B cell (primary cell): ENCODE results near the gene TFF2. TPM values are rescaled to one million over a fixed set of nuclear protein-coding genes. Genes with fewer than 3 reads are reported as not detected.
A peak's percentile ranks its signal among the peaks of the same experiment; 100 is the strongest.

ENCODE experiments used
- ATAC-seq: fragments of 200-7000 bp; cut with Tn5 transposase; one replicate; pipeline ENCODE4 v1.10.0; 2021; ENCODE audit warnings: low read depth, mild to moderate bottlenecking, moderate number of reproducible peaks, moderate library complexity
- CTCF ChIA-PET: fragments of 350-600 bp; sonication (Branson Sonifier 250); formaldehyde crosslinking; loops from one replicate; lab custom pipeline; 2021; ENCODE audit warnings: antibody characterized with exemption, inconsistent platforms; lab: Charles Lee
- POLR2A ChIA-PET: fragments of 350-600 bp; sonication (Branson Sonifier 250); formaldehyde crosslinking; loops from one replicate; lab custom pipeline; 2021; ENCODE audit warnings: antibody characterized with exemption; lab: Charles Lee
- DNase-seq: peaks from one replicate; pipeline ENCODE4 v3.0.0; 2013
- H2AFZ ChIP-seq: 2 replicates; pipeline ENCODE4 v1.6.1; 2012; ENCODE audit warnings: mild to moderate bottlenecking, low read depth, low read length; ENCODE audit not compliant: insufficient read depth, poor library complexity, severe bottlenecking
- H3K27ac ChIP-seq, 2 donors: 1 replicate in 1 of 2; 2 replicates in 1 of 2; pipeline ENCODE4 v1.5.1; 2012 to 2013; ENCODE audit warnings: low read length in 2 of 2, mild to moderate bottlenecking in 2 of 2, moderate library complexity in 1 of 2
- H3K27me3 ChIP-seq, 4 experiments: fragments of 200-600 bp in 1 of 4; sonication (generic) in 1 of 4; replicated peaks in 1 of 4; 1 replicate in 2 of 4; 2 replicates in 2 of 4; pipeline versions ENCODE4 v1.6.1 to v1.7.0; 2013 to 2016; ENCODE audit warnings: low read length in 3 of 4, mild to moderate bottlenecking in 2 of 4, mixed read lengths in 1 of 4, moderate library complexity in 1 of 4; ENCODE audit not compliant: insufficient read depth in 4 of 4, control insufficient read depth in 3 of 4; ENCODE audit errors: control extremely low read depth in 1 of 4
- H3K36me3 ChIP-seq, 2 experiments: replicated peaks in 1 of 2; 1 replicate in 1 of 2; 2 replicates in 1 of 2; pipeline versions ENCODE4 v1.6.1 to v1.7.1; 2013; ENCODE audit warnings: low read length in 1 of 2; ENCODE audit not compliant: insufficient read depth in 2 of 2, control insufficient read depth in 1 of 2; ENCODE audit errors: control extremely low read depth in 1 of 2, extremely low read depth in 1 of 2
- H3K4me1 ChIP-seq, 2 donors: fragments of 200-600 bp in 1 of 2; sonication (generic) in 1 of 2; 1 replicate in 1 of 2; 2 replicates in 1 of 2; pipeline versions ENCODE4 v1.5.1 to v1.6.1; 2013 to 2017; ENCODE audit warnings: low read length in 2 of 2; ENCODE audit not compliant: control insufficient read depth in 2 of 2, insufficient read depth in 2 of 2
- H3K4me2 ChIP-seq: replicated peaks from 2 replicates; pipeline ENCODE3; 2012; ENCODE audit warnings: mild to moderate bottlenecking, low read depth, low read length; ENCODE audit not compliant: poor library complexity, severe bottlenecking
- H3K4me3 ChIP-seq, 5 experiments: fragments of 200-600 bp in 1 of 5; sonication (generic) in 1 of 5; 1 replicate in 3 of 5; 2 replicates in 2 of 5; pipeline versions ENCODE4 v1.5.1 to v1.7.0; 2011 to 2016; ENCODE audit warnings: low read length in 4 of 5, mild to moderate bottlenecking in 4 of 5, low read depth in 2 of 5, control low read depth in 1 of 5, moderate library complexity in 1 of 5; ENCODE audit not compliant: insufficient read depth in 1 of 5; ENCODE audit errors: control extremely low read depth in 1 of 5, extremely low read depth in 1 of 5
- H3K79me2 ChIP-seq: fragments of 200-600 bp; sonication (generic); one replicate; pipeline ENCODE4 v1.6.0; 2016; ENCODE audit warnings: low read length; ENCODE audit not compliant: control insufficient read depth, insufficient read depth
- H3K9ac ChIP-seq: fragments of 200-600 bp; sonication (generic); 2 replicates; pipeline ENCODE4 v1.6.1; 2017; ENCODE audit warnings: mild to moderate bottlenecking, low read length, moderate library complexity
- H3K9me3 ChIP-seq, 3 donors: one replicate each; pipeline versions ENCODE4 v1.6.1 to v1.7.1; 2013; ENCODE audit warnings: low read length in 2 of 3; ENCODE audit not compliant: control insufficient read depth in 2 of 3, insufficient read depth in 1 of 3; ENCODE audit errors: control extremely low read depth in 1 of 3
- H4K20me1 ChIP-seq: 2 replicates; pipeline ENCODE4 v1.6.0; 2012; ENCODE audit warnings: mild to moderate bottlenecking, low read length; ENCODE audit not compliant: insufficient read depth, control insufficient read depth, poor library complexity, severe bottlenecking
- H3K27ac Mint-ChIP-seq: one replicate; pipeline ENCODE4 v1.8.0; 2021; ENCODE audit warnings: mixed read lengths
- H3K27me3 Mint-ChIP-seq: one replicate; pipeline ENCODE4 v1.8.0; 2021; ENCODE audit warnings: mixed read lengths
- H3K4me1 Mint-ChIP-seq: one replicate; pipeline ENCODE4 v1.8.0; 2021; ENCODE audit warnings: mixed read lengths
- H3K4me3 Mint-ChIP-seq: one replicate; pipeline ENCODE4 v1.8.0; 2021; ENCODE audit warnings: mixed read lengths
- H3K9me3 Mint-ChIP-seq: one replicate; pipeline ENCODE4 v1.8.0; 2022; ENCODE audit warnings: mixed read lengths; ENCODE audit not compliant: insufficient read depth
- CTCF ChIP-seq: fragments of 200-600 bp; IDR thresholded peaks from one replicate; pipeline ENCODE4 v1.8.0; 2022; ENCODE audit warnings: antibody characterized with exemption, mild to moderate bottlenecking
- EZH2 ChIP-seq: IDR thresholded peaks from 2 replicates; pipeline ENCODE4 v1.6.1; 2012; ENCODE audit warnings: borderline replicate concordance, low read depth, mild to moderate bottlenecking, moderate library complexity, low read length; ENCODE audit not compliant: insufficient read depth, poor library complexity, severe bottlenecking
- WGBS: methylation state at CpG from one replicate; pipeline ENCODE4 v1.1.5; 2013; ENCODE audit warnings: missing lambda C conversion rate; ENCODE audit not compliant: insufficient coverage; 5-methylcytosine and 5-hydroxymethylcytosine counted together
- intact Hi-C: fragments of 100-400 bp; cut with micrococcal nuclease; formaldehyde crosslinking; loops from one replicate; pipeline ENCODE4 v1.10.0; 2022
- polyA plus RNA-seq: library from polyadenylated mRNA; depleted of rRNA; stranded (reverse); fragments of >200 nt; gene quantifications from 2 replicates; pipeline ENCODE4 v1.2.3, GENCODE V29; 2012
- total RNA-seq, 2 donors: library from RNA; stranded (reverse); fragments of 120-200 nt in 1 of 2; gene quantifications; 1 replicate in 1 of 2; 2 replicates in 1 of 2; pipeline versions ENCODE4 v1.2.3 to v1.2.4, GENCODE V29; 2013 to 2022

Gene TFF2
- total and polyA plus RNA-seq, 2 donors (not counting 1 experiment from before 2014, with no cell fraction given): not detected

GRCh38 chr21:42381347-42381984, 30.7 kb upstream of the TFF2 start:
- Histone ChIP-seq H3K9ac (no peak overlapping the region), H3K4me3 (no peak overlapping the region), H3K79me2 (no peaks in the 10 kb centered on the region), H3K4me2 (no peak overlapping the region), H3K4me1 (peaks cover 21 to 27% of the 10 kb centered on the region in 2 donors), H3K36me3 (no peaks in the 10 kb centered on the region), H3K27me3 (peaks cover 0 to 3% (median 0%) of the 10 kb centered on the region in 4 experiments), H3K27ac (no peak overlapping the region), H2AFZ (no peak overlapping the region), H4K20me1 (no peaks in the 10 kb centered on the region), H3K9me3 (peaks cover 2 to 48% (median 19%) of the 10 kb centered on the region in 3 donors)
- DNase-seq (no peak), ATAC-seq (no peak)
- Mint-ChIP-seq H3K27me3 (peaks cover 3% of the 10 kb centered on the region), H3K4me3 (no peak overlapping the region), H3K27ac (no peak overlapping the region), H3K4me1 (peaks cover 33% of the 10 kb centered on the region), H3K9me3 (peaks cover 14% of the 10 kb centered on the region)
- intact Hi-C loops: no loop called here
- POLR2A ChIA-PET: no interaction called here
- TF ChIP-seq CTCF: no peak
- no peak for TF ChIP-seq EZH2
- no CpG with 5 or more reads among the region's 1 CpG for whole genome bisulfite sequencing
- CTCF ChIA-PET: interaction anchor here (1.0 kb wide), 1 partner anchor 45 kb away, joined by 4 read pairs; no protein-coding TSS in a partner anchor

GRCh38 chr21:42379426-42380215, 28.8 kb upstream of the TFF2 start:
- 73% methylated on average over 15 of the region's 17 CpGs for WGBS
- no peaks in the 10 kb centered on the region for H3K36me3 ChIP-seq
- peaks cover 11% of the 10 kb centered on the region for H3K9me3 Mint-ChIP-seq
- ChIA-PET CTCF (no interaction called here), POLR2A (interaction anchor here (0.5 kb wide), 1 partner anchor 17 kb away, joined by 3 read pairs; no protein-coding TSS in a partner anchor)
- ATAC-seq: peak; percentile 73
- H3K9me3 ChIP-seq: peaks cover 2 to 39% (median 19%) of the 10 kb centered on the region in 3 donors
- DNase-seq: peak; percentile 48
- H3K9ac ChIP-seq: no peak overlapping the region
- TF ChIP-seq EZH2: no peak
- intact Hi-C loops: no loop called here
- H3K27me3 ChIP-seq: peaks cover 0 to 13% (median 0%) of the 10 kb centered on the region in 4 experiments
- no peaks in the 10 kb centered on the region for H4K20me1 ChIP-seq
- peak overlapping the region; percentile 73 for H3K4me3 Mint-ChIP-seq
- peaks cover 13 to 18% of the 10 kb centered on the region in 2 donors for H3K4me1 ChIP-seq
- peaks cover 3% of the 10 kb centered on the region for H3K27me3 Mint-ChIP-seq
- H3K27ac ChIP-seq: no peak overlapping the region
- H3K79me2 ChIP-seq: no peaks in the 10 kb centered on the region
- peak overlapping the region; percentile 23 for H3K4me2 ChIP-seq
- H3K4me3 ChIP-seq: no peak overlapping the region
- peaks cover 19% of the 10 kb centered on the region for H3K4me1 Mint-ChIP-seq
- peak overlapping the region; percentile 7 for H2AFZ ChIP-seq
- H3K27ac Mint-ChIP-seq: peak overlapping the region; percentile 37
